IMR-90 (cell line): Measurements from ENCODE around the gene TRMT2A. TPM values are rescaled to one million over a fixed set of nuclear protein-coding genes. Genes with fewer than 3 reads are reported as not detected.

Source experiments
- ATAC-seq: fragments of 200-7000 bp; cut with Tn5 transposase; 2 replicates; pipeline ENCODE4 v1.9.1; 2020; ENCODE audit warnings: low read depth, mild to moderate bottlenecking, moderate library complexity
- BruUV-seq: library from RNA; stranded (reverse); fragments of 400-500 nt; replicated peaks from 2 replicates; lab custom pipeline; 2021; lab: Mats Ljungman, UMichigan
- CTCF ChIA-PET: fragments of 300-600 bp; formaldehyde crosslinking; extraction: SDS; loops from one replicate; lab custom pipeline; 2021; ENCODE audit warnings: antibody characterized with exemption; lab: Yijun Ruan, JAX
- POLR2A ChIA-PET: fragments of 300-600 bp; sonication (Branson Sonifier 250); formaldehyde crosslinking; loops from one replicate; lab custom pipeline; 2022; ENCODE audit warnings: antibody characterized with exemption; ENCODE audit not compliant: unreplicated experiment; lab: Charles Lee
- DNase-seq: peaks from one replicate; pipeline ENCODE4 v3.0.0; 2013
- H2AFZ ChIP-seq: replicated peaks from 2 replicates; pipeline ENCODE3; 2013; ENCODE audit warnings: low read length, mild to moderate bottlenecking; ENCODE audit not compliant: poor library complexity
- H2AK5ac ChIP-seq: 2 replicates; pipeline ENCODE4 v1.6.1; 2013; ENCODE audit warnings: low read depth, low read length, inconsistent platforms
- H2AK9ac ChIP-seq: replicated peaks from 2 replicates; pipeline ENCODE3; 2013; ENCODE audit warnings: mild to moderate bottlenecking, low read depth, low read length, moderate library complexity; ENCODE audit not compliant: poor library complexity
- H2BK120ac ChIP-seq: 2 replicates; pipeline ENCODE4 v1.6.1; 2013; ENCODE audit warnings: low read depth, low read length, inconsistent platforms
- H2BK15ac ChIP-seq: 3 replicates; pipeline ENCODE4 v1.6.1; 2013; ENCODE audit warnings: low read depth, low read length, inconsistent platforms
- H2BK20ac ChIP-seq: 2 replicates; pipeline ENCODE4 v1.6.1; 2013; ENCODE audit warnings: low read depth, mild to moderate bottlenecking, inconsistent platforms, low read length, moderate library complexity
- H2BK5ac ChIP-seq: 2 replicates; pipeline ENCODE4 v1.6.1; 2013; ENCODE audit warnings: mild to moderate bottlenecking, low read depth, low read length, inconsistent platforms; ENCODE audit not compliant: poor library complexity, severe bottlenecking
- H3K14ac ChIP-seq: replicated peaks from 2 replicates; pipeline ENCODE4 v1.6.1; 2013; ENCODE audit warnings: low read depth, low read length, inconsistent platforms
- H3K18ac ChIP-seq: 2 replicates; pipeline ENCODE4 v1.6.1; 2013; ENCODE audit warnings: low read depth, low read length, control low read depth
- H3K23ac ChIP-seq: 2 replicates; pipeline ENCODE4 v1.6.1; 2013; ENCODE audit warnings: low read depth, low read length, inconsistent platforms
- H3K27ac ChIP-seq: 2 replicates; pipeline ENCODE4 v1.5.1; 2013; ENCODE audit warnings: mild to moderate bottlenecking, control low read depth, low read length; ENCODE audit not compliant: insufficient read depth
- H3K27me3 ChIP-seq: 2 replicates; pipeline ENCODE4 v1.6.1; 2013; ENCODE audit warnings: low read length; ENCODE audit not compliant: control insufficient read depth, insufficient read depth
- H3K36me3 ChIP-seq: 2 replicates; pipeline ENCODE4 v1.6.1; 2013; ENCODE audit warnings: low read length, mixed read lengths; ENCODE audit not compliant: control insufficient read depth, insufficient read depth
- H3K4ac ChIP-seq: 2 replicates; pipeline ENCODE4 v1.6.1; 2013; ENCODE audit warnings: low read depth, low read length, inconsistent platforms
- H3K4me1 ChIP-seq: 2 replicates; pipeline ENCODE4 v1.6.1; 2013; ENCODE audit warnings: low read length, mixed read lengths; ENCODE audit not compliant: control insufficient read depth, insufficient read depth
- H3K4me2 ChIP-seq: 2 replicates; pipeline ENCODE4 v1.6.1; 2013; ENCODE audit warnings: low read depth, mild to moderate bottlenecking, control low read depth, low read length, moderate library complexity
- H3K4me3 ChIP-seq: 2 replicates; pipeline ENCODE4 v1.5.1; 2013; ENCODE audit warnings: low read depth, mild to moderate bottlenecking, control low read depth, low read length, moderate library complexity; ENCODE audit not compliant: insufficient read depth
- H3K56ac ChIP-seq: 2 replicates; pipeline ENCODE4 v1.6.1; 2013; ENCODE audit warnings: low read length, inconsistent platforms; ENCODE audit not compliant: insufficient read depth; ENCODE audit errors: extremely low read depth
- H3K79me1 ChIP-seq, 2 experiments: 2 replicates each; pipeline ENCODE4 v1.6.1; 2013; ENCODE audit warnings: low read length in 2 of 2, inconsistent platforms in 1 of 2, low read depth in 1 of 2
- H3K9ac ChIP-seq: 2 replicates; pipeline ENCODE4 v1.6.1; 2013; ENCODE audit warnings: low read depth, low read length, control low read depth
- H3K9me1 ChIP-seq: 2 replicates; pipeline ENCODE4 v1.6.1; 2013; ENCODE audit warnings: low read length, inconsistent platforms; ENCODE audit not compliant: insufficient read depth
- H3K9me3 ChIP-seq: 2 replicates; pipeline ENCODE4 v1.6.1; 2013; ENCODE audit warnings: low read length; ENCODE audit not compliant: control insufficient read depth, insufficient read depth
- H4K20me1 ChIP-seq: 2 replicates; pipeline ENCODE4 v1.6.1; 2013; ENCODE audit warnings: low read length, inconsistent platforms; ENCODE audit not compliant: insufficient read depth
- H4K5ac ChIP-seq: 2 replicates; pipeline ENCODE4 v1.6.1; 2013; ENCODE audit warnings: mild to moderate bottlenecking, low read depth, low read length, control low read depth
- H4K8ac ChIP-seq, 2 experiments: 2 replicates each; pipeline ENCODE4 v1.6.1; 2013; ENCODE audit warnings: low read depth in 2 of 2, low read length in 2 of 2, control low read depth in 1 of 2, inconsistent platforms in 1 of 2
- H4K91ac ChIP-seq: 2 replicates; pipeline ENCODE4 v1.6.1; 2013; ENCODE audit warnings: low read depth, low read length, inconsistent platforms; ENCODE audit not compliant: insufficient read depth
- BHLHE40 ChIP-seq: fragments of 150-350 bp; IDR thresholded peaks from 2 replicates; pipeline ENCODE4 v1.6.1; 2016; ENCODE audit warnings: mild to moderate bottlenecking, low read depth, low read length
- CEBPB ChIP-seq: IDR thresholded peaks from 2 replicates; pipeline ENCODE4 v1.6.1; 2012; ENCODE audit warnings: low read depth, low read length, improper control_type of control experiment
- CHD1 ChIP-seq: IDR thresholded peaks from 2 replicates; pipeline ENCODE4 v1.6.1; 2012; ENCODE audit warnings: low read depth, low read length, improper control_type of control experiment
- ELK1 ChIP-seq: fragments of 150-350 bp; IDR thresholded peaks from 2 replicates; pipeline ENCODE4 v1.6.1; 2016; ENCODE audit warnings: low read depth, mild to moderate bottlenecking, low read length, moderate library complexity, borderline replicate concordance
- FOS ChIP-seq: fragments of 150-350 bp; IDR thresholded peaks from 2 replicates; pipeline ENCODE4 v1.6.1; 2016; ENCODE audit warnings: low read depth, low read length
- MAFK ChIP-seq: IDR thresholded peaks from 2 replicates; pipeline ENCODE4 v1.6.1; 2012; ENCODE audit warnings: low read depth, low read length, improper control_type of control experiment
- MAZ ChIP-seq: IDR thresholded peaks from 2 replicates; pipeline ENCODE4 v1.6.1; 2012; ENCODE audit warnings: low read depth, mild to moderate bottlenecking, low read length, improper control_type of control experiment, moderate library complexity, borderline replicate concordance
- MXI1 ChIP-seq: IDR thresholded peaks from 2 replicates; pipeline ENCODE4 v1.6.1; 2012; ENCODE audit warnings: low read depth, mild to moderate bottlenecking, low read length, moderate library complexity, borderline replicate concordance
- NFE2L2 ChIP-seq: fragments of 150-350 bp; IDR thresholded peaks from 2 replicates; pipeline ENCODE4 v1.6.1; 2016; ENCODE audit warnings: low read depth, mild to moderate bottlenecking, low read length
- POLR2A ChIP-seq: IDR thresholded peaks from 2 replicates; pipeline ENCODE4 v1.6.1; 2012; ENCODE audit warnings: mild to moderate bottlenecking, low read depth, low read length
- RAD21 ChIP-seq: IDR thresholded peaks from 2 replicates; pipeline ENCODE4 v1.6.1; 2012; ENCODE audit warnings: low read length, improper control_type of control experiment
- RCOR1 ChIP-seq: IDR thresholded peaks from 2 replicates; pipeline ENCODE4 v1.6.1; 2012; ENCODE audit warnings: mild to moderate bottlenecking, low read length, improper control_type of control experiment; ENCODE audit not compliant: insufficient replicate concordance
- RFX5 ChIP-seq: IDR thresholded peaks from 2 replicates; pipeline ENCODE4 v1.8.0; 2012; ENCODE audit warnings: low read depth, mild to moderate bottlenecking, low read length, moderate library complexity
- USF2 ChIP-seq: fragments of 150-350 bp; IDR thresholded peaks from 2 replicates; pipeline ENCODE4 v1.6.1; 2017; ENCODE audit warnings: mild to moderate bottlenecking, antibody characterized with exemption, low read length, low read depth
- WGBS, 2 experiments: methylation state at CpG; one replicate each; pipeline versions ENCODE4 v1.1.5 to v1.1.7; 2013; ENCODE audit warnings: missing lambda C conversion rate in 2 of 2; ENCODE audit not compliant: insufficient read length in 1 of 2; ENCODE audit errors: extremely low coverage in 2 of 2; 5-methylcytosine and 5-hydroxymethylcytosine counted together
- dilution Hi-C: fragments of 300-500 bp; cut with HindIII; formaldehyde crosslinking; loops from one replicate; pipeline ENCODE4 v1.14.3; 2018; ENCODE audit warnings: low sequenced_read_pairs; ENCODE audit not compliant: unreplicated experiment
- in situ Hi-C: fragments of 300-500 bp; cut with MboI; formaldehyde crosslinking; loops from 3 replicates; pipeline ENCODE4 v1.14.3; 2019; ENCODE audit warnings: low sequenced_read_pairs, inconsistent platforms, mixed read lengths
- intact Hi-C: fragments of 100-400 bp; cut with micrococcal nuclease; formaldehyde crosslinking; loops from 2 replicates; pipeline ENCODE4 v1.10.0; 2022
- polyA plus RNA-seq, 3 experiments: library from polyadenylated mRNA; depleted of rRNA; stranded (reverse); fragments of >200 nt; gene quantifications; 2 replicates each; pipeline ENCODE4 v1.2.3, GENCODE V29; 2012; ENCODE audit warnings: low replicate concordance in 1 of 3
- total RNA-seq: library from RNA; depleted of rRNA; stranded (reverse); fragments of >200 nt; gene quantifications from 2 replicates; pipeline ENCODE4 v1.2.3, GENCODE V29; 2012

The TRMT2A gene
- total and polyA plus RNA-seq, 2 of the 4 experiments (the other 2 are of a cell fraction) = 22.0 to 39.1 TPM

GRCh38 chr22:20076627-20077172, 40.3 kb downstream of the TRMT2A start:
- H4K8ac ChIP-seq = no peak overlapping the region
- ChIA-PET CTCF (no interaction called here), POLR2A (no interaction called here)
- H3K14ac ChIP-seq = no peak overlapping the region
- DNase-seq (no peak), ATAC-seq (no peak)
- H2BK5ac ChIP-seq = no peak overlapping the region
- H3K9me3 ChIP-seq = no peaks in the 10 kb centered on the region
- intact Hi-C loops (no loop called here), in situ Hi-C loops (no loop called here), dilution Hi-C loops (no loop called here)
- peaks cover 6% of the 10 kb centered on the region; the same call in 1 of the 2 replicates for H3K9me1 ChIP-seq
- H3K27me3 ChIP-seq = no peaks in the 10 kb centered on the region
- peaks cover 4 to 12% of the 10 kb centered on the region in 2 experiments for H3K79me1 ChIP-seq
- no peak overlapping the region for H3K9ac ChIP-seq
- H2BK120ac ChIP-seq = no peak overlapping the region
- no peak overlapping the region for H3K27ac ChIP-seq
- H2AFZ ChIP-seq = no peak overlapping the region
- H3K4me1 ChIP-seq = peaks cover 5% of the 10 kb centered on the region
- no peak overlapping the region for H3K4me2 ChIP-seq
- TF ChIP-seq MAZ (no peak), RFX5 (no peak), BHLHE40 (no peak), RAD21 (no peak), FOS (no peak), USF2 (no peak), MXI1 (no peak), RCOR1 (no peak), ELK1 (no peak), CHD1 (no peak), CEBPB (no peak), POLR2A (no peak), MAFK (no peak), NFE2L2 (no peak)
- H2BK20ac ChIP-seq = no peak overlapping the region
- H4K20me1 ChIP-seq = peaks cover 13% of the 10 kb centered on the region
- WGBS, 2 experiments = 47% methylated on average over 2 of the region's 6 CpGs; no CpG with 5 or more reads in 1 of the 2 experiments
- H4K5ac ChIP-seq = no peak overlapping the region
- no peak overlapping the region for H3K18ac ChIP-seq
- no peak overlapping the region for H3K4ac ChIP-seq
- no peak overlapping the region for H2AK5ac ChIP-seq
- H3K56ac ChIP-seq = no peak overlapping the region
- H2AK9ac ChIP-seq = no peak overlapping the region
- H3K4me3 ChIP-seq = no peak overlapping the region
- H3K23ac ChIP-seq = no peak overlapping the region
- no peak overlapping the region for H2BK15ac ChIP-seq
- H4K91ac ChIP-seq = no peak overlapping the region
- no TSS peak for BruUV-seq
- H3K36me3 ChIP-seq = no peaks in the 10 kb centered on the region
